ENCODE measurements around the gene FLRT2. TPM values are rescaled to one million over a fixed set of nuclear protein-coding genes. Genes with fewer than 3 reads are reported as not detected.

Gene FLRT2
- total RNA-seq, 1 experiment from 2014 or later, result 13.2 TPM

DNA sequence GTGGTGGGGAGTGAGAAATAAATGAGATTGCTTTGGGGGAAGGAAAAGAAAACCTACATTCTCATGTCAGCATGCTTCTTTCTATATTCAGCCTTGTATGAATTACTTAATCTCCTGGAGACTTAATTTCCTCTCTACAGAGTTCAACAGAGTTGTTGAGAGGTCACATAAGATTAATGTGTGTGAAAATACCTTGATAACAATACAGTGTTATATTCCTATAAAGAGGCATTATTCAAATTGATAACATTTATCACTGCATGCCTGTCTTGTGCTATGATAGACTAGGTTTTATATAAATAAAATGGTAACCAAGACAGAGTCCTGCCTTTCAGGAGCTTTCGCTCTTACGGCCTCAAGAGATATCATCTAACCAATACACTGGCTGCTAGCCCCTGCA lies 9.6 kb downstream of the FLRT2 start (continued):
- TF ChIP-seq, protein P1, sequence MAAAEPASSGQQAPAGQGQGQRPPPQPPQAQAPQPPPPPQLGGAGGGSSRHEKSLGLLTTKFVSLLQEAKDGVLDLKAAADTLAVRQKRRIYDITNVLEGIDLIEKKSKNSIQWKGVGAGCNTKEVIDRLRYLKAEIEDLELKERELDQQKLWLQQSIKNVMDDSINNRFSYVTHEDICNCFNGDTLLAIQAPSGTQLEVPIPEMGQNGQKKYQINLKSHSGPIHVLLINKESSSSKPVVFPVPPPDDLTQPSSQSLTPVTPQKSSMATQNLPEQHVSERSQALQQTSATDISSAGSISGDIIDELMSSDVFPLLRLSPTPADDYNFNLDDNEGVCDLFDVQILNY (CRISPR knock-in tag; IDR thresholded peaks at IDR 0.05), result no peak

GRCh38 chr14:85542623-85543022 lies 12.7 kb downstream of the FLRT2 start:
- CTCF ChIA-PET, result interaction anchor here (1.7 kb wide), 1 partner anchor 13 kb away, joined by 4 read pairs; the partner anchor contains the start of gene FLRT2
- Mint-ChIP-seq H3K27ac (no peak overlapping the region), H3K9me3 (no peaks in the 10 kb centered on the region), H3K4me1 (peaks cover 76% of the 10 kb centered on the region), H3K4me3 (no peak overlapping the region), H3K36me3 (no peaks in the 10 kb centered on the region), H3K27me3 (ENCODE audit: low read depth) (peaks cover 11% of the 10 kb centered on the region)
- DNase-seq (ENCODE audit: low spot score) (no peak), ATAC-seq (no peak)
- no peak for TF ChIP-seq SP1 (CRISPR knock-in tag; conservative IDR thresholded peaks at IDR 0.05)
- TF ChIP-seq IRF2 (CRISPR knock-in tag; IDR thresholded peaks at IDR 0.05; ENCODE audit: borderline replicate concordance, low read depth), result no peak
- no peak for TF ChIP-seq EMX1 (CRISPR knock-in tag; IDR thresholded peaks at IDR 0.05)
- no peak for TF ChIP-seq GABPB1 (CRISPR knock-in tag; IDR thresholded peaks at IDR 0.05)
- no peak for TF ChIP-seq JAZF1 (CRISPR knock-in tag; IDR thresholded peaks at IDR 0.05)
- no peak for TF ChIP-seq ZNF121 (CRISPR knock-in tag; IDR thresholded peaks at IDR 0.05)
- TF ChIP-seq OVOL2 (CRISPR knock-in tag; IDR thresholded peaks at IDR 0.05; ENCODE audit: borderline replicate concordance), result no peak
- no peak for TF ChIP-seq ARID4B (CRISPR knock-in tag; IDR thresholded peaks at IDR 0.05; ENCODE audit: borderline replicate concordance)
- no peak for TF ChIP-seq GRHL2 (CRISPR knock-in tag; IDR thresholded peaks at IDR 0.05; ENCODE audit: insufficient replicate concordance, severe bottlenecking)
- TF ChIP-seq RORB (CRISPR knock-in tag; IDR thresholded peaks at IDR 0.05), result no peak
- no peak for TF ChIP-seq SOX15 (CRISPR knock-in tag; IDR thresholded peaks at IDR 0.05)
- POLR2A ChIA-PET, result no interaction called here

DNA sequence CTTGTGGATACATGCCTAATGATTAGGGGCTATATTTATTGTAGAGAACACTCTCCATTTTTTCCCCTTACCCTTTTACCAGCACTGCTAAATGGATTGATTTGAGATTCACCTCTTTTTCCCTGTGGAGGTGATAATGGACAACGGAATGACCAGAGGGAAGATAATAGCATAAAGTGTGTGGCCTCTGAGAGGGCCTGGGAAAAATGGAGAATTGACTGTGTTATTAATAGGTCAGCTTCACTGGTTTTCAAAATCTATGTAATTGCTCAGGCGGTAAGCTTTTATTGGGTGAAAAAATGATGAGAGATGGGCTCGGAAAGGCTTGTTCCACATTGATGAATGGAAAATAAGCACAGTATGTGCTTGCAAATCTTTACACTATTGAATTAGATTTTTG lies 15.8 kb downstream of the FLRT2 start:
- Mint-ChIP-seq H3K9me3 (peaks cover 4% of the 10 kb centered on the region; the same call in 1 of the 2 replicates), H3K4me1 (peaks cover 67% of the 10 kb centered on the region), H3K27ac (no peak overlapping the region), H3K4me3 (no peak overlapping the region), H3K36me3 (peaks cover 5% of the 10 kb centered on the region; the same call in 1 of the 2 replicates), H3K27me3 (ENCODE audit: low read depth) (peaks cover 11% of the 10 kb centered on the region)
- CTCF ChIA-PET, result interaction anchor here (1.1 kb wide), 1 partner anchor 66 kb away, joined by 5 read pairs; no protein-coding TSS in a partner anchor
- DNase-seq (ENCODE audit: low spot score), result no peak
- TF ChIP-seq GTF2I (CRISPR knock-in tag; conservative IDR thresholded peaks at IDR 0.05) (no peak), NFYB (CRISPR knock-in tag; conservative IDR thresholded peaks at IDR 0.05; ENCODE audit: low read depth) (no peak), JUN (CRISPR knock-in tag; IDR thresholded peaks at IDR 0.05) (no peak), ZSCAN18 (CRISPR knock-in tag; IDR thresholded peaks at IDR 0.05) (no peak), CBFB (CRISPR knock-in tag; IDR thresholded peaks at IDR 0.05; ENCODE audit: low read depth) (no peak), JAZF1 (CRISPR knock-in tag; IDR thresholded peaks at IDR 0.05) (no peak), SMAD4 (CRISPR knock-in tag; IDR thresholded peaks at IDR 0.05) (no peak), ZNF281 (CRISPR knock-in tag; IDR thresholded peaks at IDR 0.05) (no peak), SP1 (CRISPR knock-in tag; conservative IDR thresholded peaks at IDR 0.05) (no peak)
- POLR2A ChIA-PET, result interaction anchor here (0.6 to 1.0 kb wide), 2 partner anchors 10 to 11 kb away, joined by 3 read pairs; no protein-coding TSS in a partner anchor
- no peak for ATAC-seq
